H9 (cell line): ENCODE data around the gene TSPAN9. TPM values are rescaled to one million over a fixed set of nuclear protein-coding genes. Genes with fewer than 3 reads are reported as not detected.

Experiments
- DNase-seq: peaks from one replicate; pipeline ENCODE4 v3.0.0-alpha.2; 2017
- H2AFZ ChIP-seq: one replicate; pipeline ENCODE4 v1.6.1; 2013; ENCODE audit warnings: mild to moderate bottlenecking, low read length, control low read depth, moderate library complexity
- H2AK5ac ChIP-seq: 2 replicates; pipeline ENCODE4 v1.6.1; 2013; ENCODE audit warnings: low read length, control low read depth, mixed read lengths; ENCODE audit not compliant: insufficient read length
- H2BK120ac ChIP-seq: one replicate; pipeline ENCODE4 v1.6.1; 2013; ENCODE audit warnings: low read depth, mild to moderate bottlenecking, low read length, control low read depth, inconsistent platforms; ENCODE audit not compliant: poor library complexity, severe bottlenecking
- H2BK12ac ChIP-seq: 2 replicates; pipeline ENCODE4 v1.6.1; 2013; ENCODE audit warnings: low read length, control low read depth, mixed read lengths, low read depth; ENCODE audit not compliant: insufficient read length
- H2BK15ac ChIP-seq: 2 replicates; pipeline ENCODE4 v1.6.1; 2013; ENCODE audit warnings: low read depth, low read length, control low read depth
- H2BK20ac ChIP-seq: one replicate; pipeline ENCODE4 v1.6.1; 2013; ENCODE audit warnings: low read depth, mild to moderate bottlenecking, low read length, control low read depth, inconsistent platforms; ENCODE audit not compliant: poor library complexity, severe bottlenecking
- H2BK5ac ChIP-seq: 2 replicates; pipeline ENCODE4 v1.6.1; 2013; ENCODE audit warnings: low read length, control low read depth, mixed read lengths; ENCODE audit not compliant: insufficient read length
- H3K14ac ChIP-seq: 2 replicates; pipeline ENCODE4 v1.6.1; 2013; ENCODE audit warnings: low read length, control low read depth; ENCODE audit not compliant: insufficient read depth
- H3K18ac ChIP-seq: 2 replicates; pipeline ENCODE4 v1.6.1; 2013; ENCODE audit warnings: low read depth, mild to moderate bottlenecking, mixed read lengths, low read length, control low read depth; ENCODE audit not compliant: insufficient read length
- H3K23ac ChIP-seq: 2 replicates; pipeline ENCODE4 v1.6.1; 2013; ENCODE audit warnings: low read length, control low read depth, mixed read lengths, low read depth; ENCODE audit not compliant: insufficient read length
- H3K23me2 ChIP-seq: 2 replicates; pipeline ENCODE4 v1.6.1; 2013; ENCODE audit warnings: low read depth, mild to moderate bottlenecking, mixed read lengths, low read length, control low read depth; ENCODE audit not compliant: insufficient read length, poor library complexity, severe bottlenecking
- H3K27ac ChIP-seq: 2 replicates; pipeline ENCODE4 v1.5.1; 2013; ENCODE audit warnings: low read length, control low read depth, mixed read lengths, low read depth; ENCODE audit not compliant: insufficient read length
- H3K27me3 ChIP-seq: 2 replicates; pipeline ENCODE4 v1.6.1; 2013; ENCODE audit warnings: low read length, control low read depth, inconsistent platforms; ENCODE audit not compliant: insufficient read depth
- H3K4ac ChIP-seq: 2 replicates; pipeline ENCODE4 v1.6.1; 2013; ENCODE audit warnings: low read depth, mild to moderate bottlenecking, control low read depth, inconsistent platforms, low read length, moderate library complexity
- H3K4me1 ChIP-seq: 2 replicates; pipeline ENCODE4 v1.6.1; 2013; ENCODE audit warnings: low read length, control low read depth, inconsistent platforms; ENCODE audit not compliant: insufficient read depth
- H3K4me2 ChIP-seq: 2 replicates; pipeline ENCODE4 v1.6.1; 2013; ENCODE audit warnings: low read length, control low read depth, mixed read lengths; ENCODE audit not compliant: insufficient read length, insufficient read depth
- H3K56ac ChIP-seq: 2 replicates; pipeline ENCODE4 v1.6.1; 2013; ENCODE audit warnings: low read depth, mild to moderate bottlenecking, mixed read lengths, low read length, control low read depth; ENCODE audit not compliant: insufficient read length
- H3K79me1 ChIP-seq: 2 replicates; pipeline ENCODE4 v1.6.1; 2013; ENCODE audit warnings: low read depth, mild to moderate bottlenecking, moderate library complexity, low read length, control low read depth, inconsistent platforms; ENCODE audit not compliant: insufficient read depth, poor library complexity, severe bottlenecking
- H3K79me2 ChIP-seq: 2 replicates; pipeline ENCODE4 v1.6.1; 2013; ENCODE audit warnings: low read length, control low read depth, inconsistent platforms; ENCODE audit not compliant: insufficient read depth
- H3K9ac ChIP-seq: 2 replicates; pipeline ENCODE4 v1.6.1; 2013; ENCODE audit warnings: low read length, control low read depth, mixed read lengths; ENCODE audit not compliant: insufficient read length; ENCODE audit errors: extremely low read depth
- H3K9me3 ChIP-seq: one replicate; pipeline ENCODE4 v1.6.1; 2013; ENCODE audit warnings: low read depth, low read length, inconsistent platforms; ENCODE audit not compliant: control insufficient read depth
- H3T11ph ChIP-seq: one replicate; pipeline ENCODE4 v1.6.1; 2013; ENCODE audit warnings: mild to moderate bottlenecking, low read length, control low read depth, inconsistent platforms
- H4K20me1 ChIP-seq: one replicate; pipeline ENCODE4 v1.6.1; 2013; ENCODE audit not compliant: control insufficient read depth, insufficient read length, insufficient read depth
- H4K5ac ChIP-seq: 2 replicates; pipeline ENCODE4 v1.6.1; 2013; ENCODE audit warnings: low read depth, mild to moderate bottlenecking, mixed read lengths, low read length, control low read depth; ENCODE audit not compliant: insufficient read length
- H4K8ac ChIP-seq: replicated peaks from 2 replicates; pipeline ENCODE4 v1.6.1; 2013; ENCODE audit warnings: low read length, control low read depth, mixed read lengths, low read depth; ENCODE audit not compliant: insufficient read length
- H4K91ac ChIP-seq: 2 replicates; pipeline ENCODE4 v1.6.1; 2013; ENCODE audit warnings: low read depth, mild to moderate bottlenecking, moderate library complexity, mixed read lengths, low read length, control low read depth; ENCODE audit not compliant: insufficient read length
- H3K27ac Mint-ChIP-seq, 3 experiments: 2 replicates in 2 of 3; 3 replicates in 1 of 3; pipeline ENCODE4 v1.8.0; 2020 to 2021; ENCODE audit warnings: mixed read lengths in 3 of 3, mild to moderate bottlenecking in 1 of 3, moderate library complexity in 1 of 3
- H3K27me3 Mint-ChIP-seq: 2 replicates; pipeline ENCODE4 v1.8.0; 2021; ENCODE audit warnings: low read depth, mild to moderate bottlenecking, moderate library complexity, mixed read lengths
- H3K36me3 Mint-ChIP-seq, 3 experiments: 2 replicates in 2 of 3; 3 replicates in 1 of 3; pipeline ENCODE4 v1.8.0; 2020 to 2021; ENCODE audit warnings: low read depth in 3 of 3, mixed read lengths in 3 of 3; ENCODE audit not compliant: insufficient read depth in 1 of 3
- H3K4me1 Mint-ChIP-seq, 2 experiments: 2 replicates each; pipeline ENCODE4 v1.8.0; 2020; ENCODE audit warnings: mixed read lengths in 2 of 2
- H3K4me3 Mint-ChIP-seq, 2 experiments: 2 replicates in 1 of 2; 3 replicates in 1 of 2; pipeline ENCODE4 v1.8.0; 2020 to 2021; ENCODE audit warnings: mild to moderate bottlenecking in 2 of 2, mixed read lengths in 2 of 2, moderate library complexity in 1 of 2
- H3K9me3 Mint-ChIP-seq, 2 experiments: 2 replicates in 1 of 2; 3 replicates in 1 of 2; pipeline ENCODE4 v1.8.0; 2020; ENCODE audit warnings: mild to moderate bottlenecking in 2 of 2, mixed read lengths in 2 of 2, moderate library complexity in 1 of 2
- WGBS: extraction: QIAGEN DNeasy Blood & Tissue Kit; methylation state at CpG from one replicate; pipeline ENCODE4 v1.1.7; 2013; ENCODE audit warnings: missing lambda C conversion rate, low lambda C conversion rate, mixed read lengths; ENCODE audit not compliant: insufficient read length; ENCODE audit errors: extremely low coverage; 5-methylcytosine and 5-hydroxymethylcytosine counted together
- total RNA-seq: library from RNA; stranded (reverse); gene quantifications from 2 replicates; pipeline ENCODE4 v1.2.1, GENCODE V29; 2021
- TF ChIP-seq, protein P1 (sequence below): fragments of 200-600 bp; sonication (generic); conservative IDR thresholded peaks from 3 replicates; pipeline ENCODE4 v1.8.0; 2021; ENCODE audit warnings: antibody characterized with exemption, mild to moderate bottlenecking

Gene TSPAN9
- total RNA-seq, 1 experiment from 2014 or later: 19.0 TPM

DNA sequence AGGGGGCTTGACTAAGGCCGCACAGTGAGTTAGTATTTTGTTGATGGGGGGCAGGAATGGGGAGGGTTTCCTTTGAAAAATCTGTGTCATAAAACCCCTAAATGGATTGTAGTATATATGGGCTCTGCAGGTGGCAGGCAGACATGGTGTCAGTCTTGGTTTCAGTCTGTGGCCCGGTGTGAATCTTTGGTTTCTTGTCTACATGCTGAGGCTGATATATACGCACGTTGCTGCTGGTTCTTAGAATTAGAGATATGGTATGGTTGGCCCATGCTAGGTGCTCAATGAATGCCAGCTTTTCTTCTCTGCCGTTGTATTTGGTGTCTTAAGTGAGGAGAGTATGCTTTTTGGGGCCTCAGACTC lies 73.1 kb downstream of the TSPAN9 start:
- no peak overlapping the region for H3K23ac ChIP-seq

More for the DNA sequence above, 73.1 kb downstream of the TSPAN9 start:
- H2AFZ ChIP-seq: no peak overlapping the region
- no peak overlapping the region for H3K9ac ChIP-seq
- WGBS: no CpG with 5 or more reads among the region's 5 CpGs
- no peak overlapping the region for H3K14ac ChIP-seq
- H3K4ac ChIP-seq: no peak overlapping the region
- Mint-ChIP-seq H3K4me3 (peak overlapping the region in 1 of 2 experiments; percentile 8; a peak in 1 of 5 replicates), H3K27ac (peak overlapping the region in 2 of 3 experiments; percentile 85 to 93; a peak in 1 of 7 replicates), H3K27me3 (no peaks in the 10 kb centered on the region), H3K9me3 (no peaks in the 10 kb centered on the region), H3K4me1 (peaks cover 40 to 49% of the 10 kb centered on the region in 2 experiments), H3K36me3 (no peaks in the 10 kb centered on the region)
- H2BK15ac ChIP-seq: no peak overlapping the region
- no peaks in the 10 kb centered on the region for H3K23me2 ChIP-seq
- H3K18ac ChIP-seq: no peak overlapping the region
- H3K4me1 ChIP-seq: peaks cover 9% of the 10 kb centered on the region; the same call in 1 of the 2 replicates
- no peak overlapping the region for H2BK20ac ChIP-seq
- no peaks in the 10 kb centered on the region for H3K9me3 ChIP-seq
- H3K27ac ChIP-seq: no peak overlapping the region
- no peak overlapping the region for H3K4me2 ChIP-seq
- no peak overlapping the region for H2BK12ac ChIP-seq
- H3K56ac ChIP-seq: no peak overlapping the region
- no peak overlapping the region for H2BK5ac ChIP-seq
- no peak overlapping the region for H4K5ac ChIP-seq
- no peaks in the 10 kb centered on the region for H3K27me3 ChIP-seq
- H3K79me2 ChIP-seq: no peaks in the 10 kb centered on the region
- H3T11ph ChIP-seq: no peak overlapping the region
- H2AK5ac ChIP-seq: no peak overlapping the region
- DNase-seq: no peak
- H2BK120ac ChIP-seq: no peak overlapping the region
- no peak overlapping the region for H4K8ac ChIP-seq
- H3K79me1 ChIP-seq: no peaks in the 10 kb centered on the region
- peaks cover 3% of the 10 kb centered on the region for H4K20me1 ChIP-seq
- TF ChIP-seq, protein P1, sequence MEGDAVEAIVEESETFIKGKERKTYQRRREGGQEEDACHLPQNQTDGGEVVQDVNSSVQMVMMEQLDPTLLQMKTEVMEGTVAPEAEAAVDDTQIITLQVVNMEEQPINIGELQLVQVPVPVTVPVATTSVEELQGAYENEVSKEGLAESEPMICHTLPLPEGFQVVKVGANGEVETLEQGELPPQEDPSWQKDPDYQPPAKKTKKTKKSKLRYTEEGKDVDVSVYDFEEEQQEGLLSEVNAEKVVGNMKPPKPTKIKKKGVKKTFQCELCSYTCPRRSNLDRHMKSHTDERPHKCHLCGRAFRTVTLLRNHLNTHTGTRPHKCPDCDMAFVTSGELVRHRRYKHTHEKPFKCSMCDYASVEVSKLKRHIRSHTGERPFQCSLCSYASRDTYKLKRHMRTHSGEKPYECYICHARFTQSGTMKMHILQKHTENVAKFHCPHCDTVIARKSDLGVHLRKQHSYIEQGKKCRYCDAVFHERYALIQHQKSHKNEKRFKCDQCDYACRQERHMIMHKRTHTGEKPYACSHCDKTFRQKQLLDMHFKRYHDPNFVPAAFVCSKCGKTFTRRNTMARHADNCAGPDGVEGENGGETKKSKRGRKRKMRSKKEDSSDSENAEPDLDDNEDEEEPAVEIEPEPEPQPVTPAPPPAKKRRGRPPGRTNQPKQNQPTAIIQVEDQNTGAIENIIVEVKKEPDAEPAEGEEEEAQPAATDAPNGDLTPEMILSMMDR: no peak
- no peak overlapping the region for H4K91ac ChIP-seq
